Stimulated activated CD4-positive, alpha-beta T cell treated with anti-CD3 and anti-CD28 coated beads, Interleukin-1b, Interleukin-23, amount 100 ng/mL, for 4 hours (primary cell): ENCODE measurements around the gene NECTIN1.

Experiments
- DNase-seq, 2 donors: peaks; one replicate each; pipeline ENCODE4 v3.0.0-alpha.2; 2020; ENCODE audit warnings: low read depth in 2 of 2

Gene NECTIN1

DNA sequence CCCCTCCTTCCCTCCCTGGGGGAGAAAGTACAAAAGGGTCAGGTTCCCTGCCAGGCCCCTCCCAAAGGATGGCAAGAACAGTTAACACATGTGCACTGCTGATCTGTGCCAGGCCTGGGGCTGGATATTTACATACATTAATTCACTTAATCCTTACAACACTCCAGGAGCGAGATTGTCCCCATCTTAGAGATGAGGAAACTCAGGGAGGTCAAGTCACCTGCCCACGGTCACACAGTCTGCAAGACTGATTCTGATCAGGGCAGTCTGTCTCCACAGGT, 36.5 kb downstream of the NECTIN1 start:
- DNase-seq: no peak

DNA sequence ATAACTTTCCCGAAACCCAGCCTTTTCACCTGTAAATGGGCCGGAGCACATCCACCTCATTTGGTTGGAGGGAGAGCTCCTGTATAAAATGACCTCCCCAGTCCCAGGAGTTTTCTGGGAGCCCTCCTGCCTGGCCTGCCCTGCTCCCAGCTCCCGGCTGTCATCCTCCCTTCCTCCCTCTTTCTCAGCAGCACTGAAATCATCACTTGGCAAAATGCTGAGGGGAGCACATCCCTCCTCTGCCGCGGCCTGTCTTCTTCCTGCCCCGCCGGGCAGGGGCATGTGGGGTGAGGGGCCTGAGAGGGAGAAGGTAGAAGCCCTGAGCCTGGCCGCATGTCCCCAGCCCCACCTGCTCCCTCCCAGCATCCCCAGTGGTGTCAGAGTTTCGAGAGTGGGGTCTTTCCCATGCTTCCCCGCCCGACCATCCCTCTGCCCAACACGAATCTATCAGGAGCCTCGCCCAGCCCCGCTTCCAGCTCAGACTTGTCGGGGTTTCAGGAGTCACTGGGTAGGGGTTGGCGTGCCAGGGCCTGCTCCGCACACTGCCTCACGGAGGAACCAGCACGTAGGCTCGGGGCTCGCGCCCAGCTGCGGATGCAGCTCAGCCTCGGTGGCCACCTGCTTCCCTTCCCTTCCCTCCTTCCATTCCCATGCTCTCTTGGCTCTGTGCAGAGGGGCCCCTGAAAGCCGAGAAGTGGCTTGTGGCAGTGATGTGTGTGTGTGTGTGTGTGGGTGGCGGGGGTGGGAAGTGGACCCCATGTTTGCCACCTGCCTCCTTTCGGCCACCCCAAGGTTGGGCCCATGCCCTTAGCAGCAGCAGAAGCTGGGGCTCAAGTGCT, 37.1 kb downstream of the NECTIN1 start:
- no peak for DNase-seq

DNA sequence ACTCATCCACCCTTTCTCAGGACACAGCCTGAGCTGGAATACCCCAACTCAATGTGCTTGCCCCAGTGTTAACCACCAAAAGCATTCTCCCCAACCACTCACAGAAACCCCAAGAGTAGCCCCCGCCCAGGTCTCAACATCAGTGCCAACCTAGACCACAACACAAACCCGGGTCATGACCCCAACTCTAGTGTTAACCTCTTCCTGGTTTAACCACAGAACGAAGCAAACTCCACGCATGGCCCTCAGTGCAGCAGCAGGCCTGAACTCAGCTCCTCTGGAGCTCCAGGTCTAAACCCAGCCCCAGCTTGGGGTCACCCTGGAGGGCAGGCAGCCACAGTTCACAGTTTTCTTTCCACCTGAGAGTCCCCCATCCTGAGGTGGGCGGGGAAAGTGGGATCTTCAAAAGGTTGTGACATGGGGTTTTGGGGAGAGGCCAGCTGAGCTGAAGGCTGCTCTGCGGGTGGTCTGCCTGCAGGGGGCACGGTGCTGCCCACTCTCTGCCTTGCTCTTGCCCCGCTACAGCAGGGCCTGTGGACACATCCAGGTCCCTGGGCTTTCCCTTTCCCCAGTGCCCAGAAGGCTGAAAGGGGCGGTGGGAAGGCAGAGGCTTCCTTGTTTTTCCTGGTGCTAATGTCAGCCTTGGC, 37.9 kb downstream of the NECTIN1 start:
- DNase-seq: no peak

GRCh38 chr11:119689302-119689701, 39.7 kb downstream of the NECTIN1 start:
- DNase-seq: no peak

DNA sequence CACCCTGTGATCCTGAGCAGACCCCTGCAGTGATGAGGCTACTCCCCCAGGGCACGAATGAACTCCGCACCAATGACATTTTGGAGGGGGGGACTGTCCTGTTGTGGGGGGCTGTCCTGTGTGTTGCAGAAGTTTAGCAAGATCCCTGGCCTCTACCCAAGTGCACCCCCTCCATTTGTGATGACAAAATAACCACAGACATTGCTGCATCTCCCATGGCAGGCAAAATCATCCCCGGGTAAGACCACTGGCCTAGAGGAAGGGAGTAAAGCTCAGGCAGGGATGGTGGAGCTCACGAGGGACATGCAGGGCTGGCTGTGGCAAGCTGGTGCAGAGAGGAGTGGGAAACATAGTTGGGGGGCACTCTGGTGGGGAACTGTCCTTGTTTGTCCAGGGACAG, 40.6 kb downstream of the NECTIN1 start:
- DNase-seq: no peak

DNA sequence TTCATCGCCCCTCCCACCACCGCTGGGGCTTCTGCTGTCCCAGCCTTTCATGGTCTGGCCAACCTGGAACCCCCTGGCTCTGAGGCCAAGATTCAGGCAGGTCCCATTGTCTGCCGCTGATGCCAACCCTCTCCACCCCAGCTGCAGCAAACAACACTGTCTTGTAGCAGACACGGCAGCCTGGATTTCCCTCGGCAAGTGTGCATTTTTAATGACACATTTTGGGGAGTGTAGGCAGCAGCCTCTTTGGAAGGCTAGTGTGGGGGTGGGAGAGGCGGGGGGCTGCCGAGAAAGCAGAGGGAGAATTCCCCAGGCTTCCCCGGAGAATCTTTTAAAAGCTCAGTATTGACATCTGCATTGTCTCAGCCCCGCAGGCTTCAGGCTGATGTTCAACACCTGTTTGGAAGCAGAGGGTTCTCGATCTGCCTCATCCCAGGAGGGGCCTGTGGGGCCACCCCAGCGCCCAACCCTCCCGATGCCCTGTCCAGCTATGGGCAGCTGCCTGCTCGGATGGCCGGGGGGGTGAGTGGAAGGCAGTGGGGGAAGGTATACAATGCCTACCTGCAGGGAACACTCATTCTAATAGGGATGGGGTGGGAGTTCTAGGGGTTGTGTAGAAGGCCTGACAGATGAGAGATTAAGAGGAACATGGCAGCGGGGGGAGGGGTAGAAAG, 41.5 kb downstream of the NECTIN1 start:
- DNase-seq: no peak

- DNase-seq: no peak
Observed at GRCh38 chr11:119686177-119686882, 42.7 kb downstream of the NECTIN1 start.

- DNase-seq: no peak
Observed at GRCh38 chr11:119685111-119685746, 43.8 kb downstream of the NECTIN1 start.

GRCh38 chr11:119684361-119685110, 44.5 kb downstream of the NECTIN1 start:
- no peak for DNase-seq

DNA sequence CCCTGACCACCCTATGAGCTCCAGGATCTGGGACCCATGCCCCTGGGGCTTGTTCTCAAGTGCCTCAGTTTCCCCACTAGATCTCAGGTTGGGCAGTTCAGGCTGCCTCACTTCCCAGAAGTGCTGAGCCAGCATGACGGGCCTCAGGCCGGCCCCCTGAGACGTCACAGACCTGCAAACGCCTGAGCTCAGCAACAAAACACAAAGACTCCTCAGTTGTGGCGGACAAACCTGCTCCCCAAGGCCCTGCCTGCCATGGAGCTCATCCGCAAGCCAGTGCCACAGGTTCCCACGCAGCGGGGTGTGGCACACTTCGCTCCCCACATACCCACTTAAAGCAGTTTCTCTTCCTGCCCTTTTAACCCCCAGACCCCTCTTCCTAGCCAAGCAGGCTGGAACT, 45.2 kb downstream of the NECTIN1 start:
- no peak for DNase-seq

- DNase-seq: no peak
Observed at GRCh38 chr11:119681361-119681910, 47.6 kb downstream of the NECTIN1 start.

DNA sequence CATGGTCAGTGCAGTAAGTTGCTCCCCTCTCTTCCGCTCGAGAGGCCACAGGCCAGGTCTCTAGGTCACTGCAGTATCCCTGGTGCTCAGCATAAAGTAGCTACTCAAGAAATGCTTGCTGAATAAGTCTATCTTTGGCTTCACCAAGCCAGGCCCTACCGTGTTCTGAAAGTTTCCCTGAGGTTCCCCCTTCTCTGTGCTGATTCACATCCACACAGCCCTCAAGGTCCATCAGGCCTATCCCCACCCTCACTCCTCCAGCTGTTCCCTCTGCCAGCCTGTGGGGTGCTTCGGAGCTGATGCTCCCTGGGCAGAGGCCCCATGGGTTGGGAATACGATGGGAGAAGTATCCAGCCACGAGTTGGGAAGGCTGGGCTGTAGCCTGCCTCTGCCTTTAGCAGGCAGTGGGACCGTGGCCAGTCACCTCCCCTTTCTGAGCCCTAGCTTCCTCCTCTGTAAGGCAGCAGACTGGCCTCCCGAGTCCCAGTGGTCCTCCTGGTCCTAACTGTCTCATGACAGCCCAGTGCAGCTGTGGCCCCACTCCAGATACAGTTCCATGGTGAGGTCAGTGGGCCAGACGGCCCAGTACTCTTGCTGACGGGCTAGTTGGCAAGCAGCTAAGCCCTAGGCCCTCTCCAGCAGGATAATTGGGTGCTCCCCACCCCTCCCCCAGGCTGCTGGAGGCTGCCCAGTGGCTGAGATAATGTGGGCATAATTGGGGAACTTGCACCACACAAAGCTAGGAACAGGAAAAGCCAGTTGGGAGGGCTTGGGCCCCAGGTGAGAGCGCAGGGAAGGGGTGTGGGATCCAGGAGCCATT, 48.2 kb downstream of the NECTIN1 start:
- DNase-seq: no peak

GRCh38 chr11:119679346-119679745, 49.7 kb downstream of the NECTIN1 start:
- DNase-seq: no peak

- no peak for DNase-seq
Observed at GRCh38 chr11:119678351-119678750, 50.6 kb downstream of the NECTIN1 start.

DNA sequence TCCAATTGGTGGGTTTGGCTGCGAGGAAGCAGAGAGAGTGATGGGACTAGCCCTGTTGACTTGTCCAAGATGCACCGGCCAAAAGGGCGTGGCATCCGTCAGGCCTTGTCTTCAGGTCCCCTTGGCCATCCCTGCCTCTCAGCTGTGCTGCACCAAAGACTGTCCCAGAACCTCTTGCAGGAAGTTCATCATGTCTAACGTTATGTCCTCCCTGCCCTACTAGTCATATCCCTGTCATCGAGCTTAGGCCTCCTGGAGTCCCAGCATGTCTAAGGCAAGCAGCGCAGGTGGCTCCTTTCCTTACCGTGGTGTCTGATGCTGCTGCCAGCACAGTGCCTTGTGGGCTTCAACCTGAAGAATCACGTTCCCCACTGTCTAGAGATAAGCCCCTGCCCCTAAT, 51.2 kb downstream of the NECTIN1 start:
- DNase-seq: no peak

GRCh38 chr11:119676461-119677020, 52.5 kb downstream of the NECTIN1 start:
- no peak for DNase-seq

GRCh38 chr11:119673759-119674336, 55.2 kb downstream of the NECTIN1 start:
- DNase-seq: peak; percentile 9 to 33

DNA sequence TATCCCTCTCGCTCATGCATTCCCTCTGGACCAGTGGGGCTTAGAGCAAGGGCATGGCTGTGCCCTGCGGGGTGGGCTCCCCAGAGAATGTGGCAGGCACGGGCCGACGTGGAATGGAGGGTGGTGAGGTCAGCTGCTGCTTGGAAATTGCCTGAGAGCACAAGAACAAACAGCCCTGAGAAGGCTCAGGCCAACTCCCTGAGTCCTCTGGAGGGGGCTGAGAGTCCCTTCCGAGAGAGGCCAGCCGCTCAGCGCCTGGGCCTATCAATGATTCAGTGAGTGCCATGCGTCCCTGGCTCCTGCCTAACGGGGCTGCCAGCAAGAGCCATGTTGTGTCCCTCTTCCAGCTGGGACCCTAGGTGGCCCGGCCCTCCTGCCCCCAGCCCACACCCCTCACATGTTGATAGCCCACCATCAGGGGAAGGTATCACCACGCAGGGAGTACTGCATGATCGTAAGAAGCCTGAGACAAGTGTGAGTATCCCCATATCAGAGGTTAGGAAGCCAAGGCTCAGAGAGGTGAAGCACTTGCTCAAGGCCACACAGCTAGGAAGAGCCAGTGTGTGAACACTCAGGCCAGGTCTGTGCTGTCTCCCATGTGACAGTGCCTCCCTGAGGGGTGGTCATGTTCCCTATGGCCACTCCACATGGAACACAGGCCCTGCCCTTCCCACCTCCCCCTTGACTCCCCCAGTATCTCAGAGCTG, 55.8 kb downstream of the NECTIN1 start:
- DNase-seq: no peak

GRCh38 chr11:119672597-119672996, 56.4 kb downstream of the NECTIN1 start:
- DNase-seq: no peak
